Lower leg skin (tissue), 4 donors: ENCODE results near the gene MARCHF6. TPM values are rescaled to one million over a fixed set of nuclear protein-coding genes. Genes with fewer than 3 reads are reported as not detected.
"Not testable (repeated sequence)": the region's sequence is repeated elsewhere in the genome, so short reads cannot be mapped to it uniquely, and the experiment has no call there.

Source experiments
- DNase-seq, 2 donors: peaks; one replicate each; pipeline ENCODE4 v3.0.0-alpha.2; 2019; ENCODE audit warnings: low spot score in 2 of 2
- H3K4me3 ChIP-seq: fragments of 200-600 bp; sonication (generic); 2 replicates; pipeline ENCODE4 v1.5.1; 2017; ENCODE audit warnings: mild to moderate bottlenecking, low read depth; ENCODE audit not compliant: poor library complexity, severe bottlenecking
- CTCF ChIP-seq, 3 donors: fragments of 450-650 bp; IDR thresholded peaks; one replicate each; pipeline ENCODE4 v1.5.1; 2016; ENCODE audit warnings: antibody characterized with exemption in 3 of 3, mild to moderate bottlenecking in 3 of 3, moderate library complexity in 2 of 3
- POLR2A ChIP-seq, 2 donors: fragments of 450-650 bp; IDR thresholded peaks; one replicate each; pipeline ENCODE4 v1.6.1; 2016 to 2017; ENCODE audit warnings: antibody characterized with exemption in 2 of 2, mild to moderate bottlenecking in 1 of 2, moderate library complexity in 1 of 2
- WGBS, 2 donors: methylation state at CpG; one replicate each; pipeline ENCODE4 v1.1.5; 2018; 5-methylcytosine and 5-hydroxymethylcytosine counted together
- intact Hi-C: fragments of 100-400 bp; cut with DNase I; formaldehyde crosslinking; loops from one replicate; pipeline ENCODE4 v1.15.0; 2023; ENCODE audit warnings: low total_unique reads
- total RNA-seq, 4 donors: library from RNA; depleted of rRNA; stranded (reverse); fragments of >200 nt; gene quantifications; one replicate each; pipeline ENCODE4 v1.1.0, GENCODE V29; 2016

Gene MARCHF6
- total RNA-seq, 4 donors from 2014 or later = 53.0 to 82.0 (median 63.3) TPM

- intact Hi-C loops = no loop called here
- H3K4me3 ChIP-seq = peak within 1 kb of the TSS; percentile 62
- DNase-seq = no peak
- TF ChIP-seq POLR2A (IDR thresholded peaks at IDR 0.05) = no peak
- TF ChIP-seq CTCF (IDR thresholded peaks at IDR 0.05) = no peak
- WGBS, 2 donors = 3 to 6% methylated on average over 55 of the region's 56 CpGs
Measured at GRCh38 chr5:10307206-10308148, 46.0 kb upstream of the MARCHF6 start, which contains the start of gene CMBL. TSS of gene CMBL (minus strand) at chr5:10307902. CDS start at chr5:10290762, 17,140 bp downstream.

GRCh38 chr5:10308844-10309243 lies 44.7 kb upstream of the MARCHF6 start:
- TF ChIP-seq CTCF (IDR thresholded peaks at IDR 0.05) (no peak), POLR2A (IDR thresholded peaks at IDR 0.05) (no peak)
- DNase-seq = no peak
- WGBS, 2 donors = 72 to 83% methylated on average over 6 of the region's 6 CpGs
- intact Hi-C loops = no loop called here
- no peak overlapping the region for H3K4me3 ChIP-seq

DNA sequence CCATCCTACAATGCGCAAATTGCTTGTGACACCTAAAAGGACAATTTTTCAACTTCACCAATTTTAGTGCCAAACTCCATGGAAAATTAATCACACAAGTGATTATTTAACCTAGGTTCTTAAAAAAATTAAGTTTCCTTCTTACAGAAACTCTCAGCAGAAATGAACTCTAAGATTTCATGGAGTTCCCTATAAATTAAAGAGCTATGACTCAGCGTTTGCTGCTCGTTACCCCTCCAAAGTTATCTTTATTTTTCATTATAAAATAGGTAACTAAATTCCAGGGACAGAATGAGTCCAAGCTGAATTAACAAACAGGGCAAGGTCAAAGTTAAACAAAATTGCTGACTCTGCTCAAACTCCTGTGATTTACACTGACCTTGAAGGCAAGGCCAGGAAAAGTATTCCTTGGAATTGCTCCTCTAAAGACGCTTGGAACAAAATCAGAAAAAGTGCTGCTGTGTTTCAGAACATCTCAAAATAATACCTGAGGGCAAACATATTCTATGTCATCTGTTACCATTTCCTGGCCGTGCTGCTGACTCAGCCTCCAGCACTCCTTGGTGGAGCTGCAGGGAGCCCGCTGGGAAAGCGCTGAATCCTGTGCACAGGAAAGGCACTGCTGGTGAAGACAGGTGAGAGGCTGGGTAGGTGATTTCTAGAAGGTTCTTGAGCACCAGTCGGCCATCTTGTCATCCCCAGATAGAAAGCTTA lies 43.3 kb upstream of the MARCHF6 start:
- 57 to 62% methylated on average over 8 of the region's 8 CpGs for WGBS, 2 donors
- intact Hi-C loops = no loop called here
- no peak for DNase-seq
- no peak for TF ChIP-seq POLR2A (IDR thresholded peaks at IDR 0.05)
- no peak for TF ChIP-seq CTCF (IDR thresholded peaks at IDR 0.05)
- H3K4me3 ChIP-seq = no peak overlapping the region

GRCh38 chr5:10310835-10311570 lies 42.5 kb upstream of the MARCHF6 start:
- DNase-seq, intact Hi-C loops, H3K4me3 ChIP-seq: not testable (repeated sequence)
- 75 to 84% methylated on average over 8 of the region's 8 CpGs for WGBS, 2 donors

GRCh38 chr5:10311595-10312425 lies 41.7 kb upstream of the MARCHF6 start:
- H3K4me3 ChIP-seq = no peak overlapping the region
- intact Hi-C loops = no loop called here
- no peak for DNase-seq
- 83 to 84% methylated on average over 10 of the region's 10 CpGs for WGBS, 2 donors
- TF ChIP-seq POLR2A (IDR thresholded peaks at IDR 0.05) (no peak), CTCF (IDR thresholded peaks at IDR 0.05) (no peak)
